SJSA1 (cell line): Measurements from ENCODE around the gene NUDC. TPM values are rescaled to one million over a fixed set of nuclear protein-coding genes. Genes with fewer than 3 reads are reported as not detected.
"Not testable (repeated sequence)": the region's sequence is repeated elsewhere in the genome, so short reads cannot be mapped to it uniquely, and the experiment has no call there.

Experiments
- DNase-seq, 2 experiments: peaks; one replicate each; pipeline ENCODE4 v3.0.0-alpha.2; 2015 to 2020; ENCODE audit warnings: low spot score in 2 of 2, low read depth in 1 of 2
- H3K27ac ChIP-seq: fragments of 250-450 bp; sonication (Bioruptor Pico); 2 replicates; pipeline ENCODE4 v1.5.1; 2020; ENCODE audit warnings: mild to moderate bottlenecking, moderate library complexity
- H3K27me3 ChIP-seq: fragments of 250-450 bp; sonication (Bioruptor Pico); replicated peaks from 2 replicates; pipeline ENCODE4 v1.5.1; 2020; ENCODE audit warnings: mild to moderate bottlenecking, moderate library complexity
- H3K36me3 ChIP-seq: fragments of 250-450 bp; sonication (Bioruptor Pico); 2 replicates; pipeline ENCODE4 v1.5.1; 2020; ENCODE audit warnings: mild to moderate bottlenecking
- H3K4me1 ChIP-seq: fragments of 250-450 bp; sonication (Bioruptor Pico); replicated peaks from 2 replicates; pipeline ENCODE4 v1.6.1; 2021; ENCODE audit warnings: mild to moderate bottlenecking
- H3K4me3 ChIP-seq: fragments of 250-450 bp; sonication (Bioruptor Pico); 2 replicates; pipeline ENCODE4 v1.5.1; 2020; ENCODE audit warnings: mild to moderate bottlenecking
- H3K9me3 ChIP-seq: fragments of 250-450 bp; sonication (Bioruptor Pico); replicated peaks from 2 replicates; pipeline ENCODE4 v1.5.1; 2020; ENCODE audit warnings: mild to moderate bottlenecking
- total RNA-seq: library from RNA; depleted of rRNA; stranded (reverse); fragments of >200 nt; shearing (Covaris generic); gene quantifications from 2 replicates; pipeline ENCODE4 v1.2.3, GENCODE V29; 2014

NUDC gene
- total RNA-seq, 1 experiment from 2014 or later = 97.9 TPM

- Histone ChIP-seq H3K4me1 (peaks cover 21% of the 10 kb centered on the region), H3K9me3 (peaks cover 2% of the 10 kb centered on the region; the same call in 1 of the 2 replicates), H3K36me3 (peaks cover 59% of the 10 kb centered on the region), H3K27ac (no peak overlapping the region; the same call in 1 of the 2 replicates), H3K4me3 (peak overlapping the region; percentile 89), H3K27me3 (no peaks in the 10 kb centered on the region)
- no peak for DNase-seq
These were observed 1.4 kb downstream of the NUDC start for GRCh38 chr1:26922901-26923300.

GRCh38 chr1:26923711-26924110, 2.2 kb downstream of the NUDC start:
- H3K27ac ChIP-seq = no peak overlapping the region
- H3K27me3 ChIP-seq = no peaks in the 10 kb centered on the region
- peaks cover 2% of the 10 kb centered on the region; the same call in 1 of the 2 replicates for H3K9me3 ChIP-seq
- no peak for DNase-seq
- no peak overlapping the region for H3K4me3 ChIP-seq
- peaks cover 21% of the 10 kb centered on the region for H3K4me1 ChIP-seq
- peaks cover 67% of the 10 kb centered on the region for H3K36me3 ChIP-seq

- Histone ChIP-seq H3K9me3 (no peaks in the 10 kb centered on the region), H3K27ac (no peak overlapping the region), H3K36me3 (peaks cover 77% of the 10 kb centered on the region), H3K27me3 (no peaks in the 10 kb centered on the region), H3K4me1 (no peaks in the 10 kb centered on the region), H3K4me3 (no peak overlapping the region)
- no peak for DNase-seq
These were observed 11.0 kb downstream of the NUDC start for GRCh38 chr1:26932531-26932930.

GRCh38 chr1:26936823-26937222, 15.3 kb downstream of the NUDC start:
- Histone ChIP-seq H3K9me3 (no peaks in the 10 kb centered on the region), H3K4me1 (no peaks in the 10 kb centered on the region), H3K27me3 (no peaks in the 10 kb centered on the region), H3K4me3 (no peak overlapping the region), H3K27ac (no peak overlapping the region), H3K36me3 (peaks cover 80% of the 10 kb centered on the region)
- no peak for DNase-seq

GRCh38 chr1:26938004-26938658, 16.6 kb downstream of the NUDC start:
- Histone ChIP-seq H3K4me1 (no peaks in the 10 kb centered on the region), H3K4me3 (no peak overlapping the region), H3K36me3 (peaks cover 86% of the 10 kb centered on the region), H3K27ac (no peak overlapping the region), H3K27me3 (no peaks in the 10 kb centered on the region), H3K9me3 (no peaks in the 10 kb centered on the region)
- no peak for DNase-seq

- DNase-seq = no peak
- peaks cover 86% of the 10 kb centered on the region for H3K36me3 ChIP-seq
- no peak overlapping the region for H3K4me3 ChIP-seq
- H3K27me3 ChIP-seq = no peaks in the 10 kb centered on the region
- no peaks in the 10 kb centered on the region for H3K4me1 ChIP-seq
- no peaks in the 10 kb centered on the region for H3K9me3 ChIP-seq
- no peak overlapping the region for H3K27ac ChIP-seq
These were observed 17.1 kb downstream of the NUDC start for GRCh38 chr1:26938659-26939025.

- Histone ChIP-seq H3K4me1 (no peaks in the 10 kb centered on the region), H3K9me3 (no peaks in the 10 kb centered on the region), H3K27ac (no peak overlapping the region), H3K36me3 (peaks cover 93% of the 10 kb centered on the region), H3K4me3 (no peak overlapping the region), H3K27me3 (no peaks in the 10 kb centered on the region)
- DNase-seq = no peak
These were observed 19.8 kb downstream of the NUDC start for GRCh38 chr1:26941311-26941710.

GRCh38 chr1:26942656-26943055, 21.1 kb downstream of the NUDC start:
- no peaks in the 10 kb centered on the region for H3K27me3 ChIP-seq
- H3K36me3 ChIP-seq = peaks cover 93% of the 10 kb centered on the region
- no peaks in the 10 kb centered on the region for H3K4me1 ChIP-seq
- no peak overlapping the region for H3K4me3 ChIP-seq
- no peak overlapping the region for H3K27ac ChIP-seq
- no peak for DNase-seq
- H3K9me3 ChIP-seq = no peaks in the 10 kb centered on the region

- Histone ChIP-seq H3K27ac (no peak overlapping the region), H3K27me3 (no peaks in the 10 kb centered on the region), H3K36me3 (peaks cover 72% of the 10 kb centered on the region), H3K4me1 (no peaks in the 10 kb centered on the region), H3K4me3 (no peak overlapping the region), H3K9me3 (no peaks in the 10 kb centered on the region)
- no peak for DNase-seq
These were observed 23.6 kb downstream of the NUDC start for GRCh38 chr1:26945138-26945537.

- Histone ChIP-seq H3K27ac (no peak overlapping the region), H3K27me3 (no peaks in the 10 kb centered on the region), H3K4me3 (no peak overlapping the region), H3K36me3 (peaks cover 69% of the 10 kb centered on the region), H3K4me1 (no peaks in the 10 kb centered on the region), H3K9me3 (no peaks in the 10 kb centered on the region)
- DNase-seq = no peak
These were observed 24.2 kb downstream of the NUDC start for GRCh38 chr1:26945728-26946127.

- Histone ChIP-seq H3K9me3 (no peaks in the 10 kb centered on the region), H3K4me3 (no peak overlapping the region), H3K36me3 (peaks cover 66% of the 10 kb centered on the region), H3K27ac (no peak overlapping the region), H3K27me3 (no peaks in the 10 kb centered on the region), H3K4me1 (no peaks in the 10 kb centered on the region)
- DNase-seq = no peak
These were observed 24.7 kb downstream of the NUDC start for GRCh38 chr1:26946270-26946669.

GRCh38 chr1:26948725-26949057, 27.1 kb downstream of the NUDC start:
- peaks cover 42% of the 10 kb centered on the region for H3K36me3 ChIP-seq
- not testable (repeated sequence) for H3K27me3 ChIP-seq, DNase-seq, H3K4me1 ChIP-seq, H3K4me3 ChIP-seq, H3K9me3 ChIP-seq, H3K27ac ChIP-seq

- H3K27ac ChIP-seq = no peak overlapping the region
- DNase-seq = no peak
These were observed 27.9 kb downstream of the NUDC start for GRCh38 chr1:26949266-26949925.

GRCh38 chr1:26949926-26950319, 28.4 kb downstream of the NUDC start:
- H3K4me3 ChIP-seq = no peak overlapping the region
- H3K4me1 ChIP-seq = no peaks in the 10 kb centered on the region

More at GRCh38 chr1:26949266-26949925, 27.9 kb downstream of the NUDC start:
- peaks cover 35% of the 10 kb centered on the region for H3K36me3 ChIP-seq
- no peak overlapping the region for H3K4me3 ChIP-seq
- no peaks in the 10 kb centered on the region for H3K4me1 ChIP-seq
- H3K27me3 ChIP-seq = no peaks in the 10 kb centered on the region
- H3K9me3 ChIP-seq = no peaks in the 10 kb centered on the region

More at GRCh38 chr1:26949926-26950319, 28.4 kb downstream of the NUDC start:
- no peak for DNase-seq
- Histone ChIP-seq H3K36me3 (peaks cover 29% of the 10 kb centered on the region), H3K9me3 (no peaks in the 10 kb centered on the region), H3K27ac (no peak overlapping the region), H3K27me3 (no peaks in the 10 kb centered on the region; the same call in 1 of the 2 replicates)
